Kidney (tissue), 14 donors: Measurements from ENCODE around the gene ASB2. TPM values are rescaled to one million over a fixed set of nuclear protein-coding genes. Genes with fewer than 3 reads are reported as not detected.

Experiments used
- DNase-seq, 5 donors: peaks; one replicate each; pipeline ENCODE4 v3.0.0-alpha.2; 2013 to 2020
- FAIRE-seq: peaks from 2 replicates; lab custom pipeline; 2012; peaks lifted over from hg19 to GRCh38; lab: Jason Lieb, UNC
- H3K27ac ChIP-seq, 2 donors: one replicate each; pipeline ENCODE4 v1.7.0; 2013; ENCODE audit warnings: low read depth in 2 of 2, low read length in 2 of 2, inconsistent platforms in 1 of 2
- H3K27me3 ChIP-seq: one replicate; pipeline ENCODE4 v1.7.1; 2013; ENCODE audit warnings: low read length, inconsistent platforms; ENCODE audit not compliant: control insufficient read depth, insufficient read depth
- H3K36me3 ChIP-seq, 3 donors: one replicate each; pipeline versions ENCODE4 v1.7.0 to v1.7.1; 2013; ENCODE audit warnings: low read length in 3 of 3, control low read depth in 1 of 3, inconsistent platforms in 1 of 3; ENCODE audit not compliant: insufficient read depth in 3 of 3, control insufficient read depth in 2 of 3
- H3K4me1 ChIP-seq, 3 donors: one replicate each; pipeline versions ENCODE4 v1.7.0 to v1.7.1; 2013; ENCODE audit warnings: low read length in 3 of 3, inconsistent platforms in 1 of 3, low read depth in 1 of 3; ENCODE audit not compliant: control insufficient read depth in 2 of 3, insufficient read depth in 2 of 3
- H3K4me3 ChIP-seq, 3 donors: one replicate each; pipeline versions ENCODE4 v1.7.0 to v1.8.1; 2013; ENCODE audit warnings: low read length in 3 of 3, control low read depth in 1 of 3, inconsistent platforms in 1 of 3
- H3K9ac ChIP-seq, 3 donors: one replicate each; pipeline versions ENCODE4 v1.7.0 to v1.7.1; 2013; ENCODE audit warnings: low read length in 3 of 3, control low read depth in 1 of 3, inconsistent platforms in 1 of 3
- H3K9me3 ChIP-seq, 3 donors: one replicate each; pipeline versions ENCODE4 v1.7.0 to v1.7.1; 2013; ENCODE audit warnings: low read length in 3 of 3, control low read depth in 1 of 3, inconsistent platforms in 1 of 3; ENCODE audit not compliant: control insufficient read depth in 2 of 3, insufficient read depth in 1 of 3
- CTCF ChIP-seq: IDR thresholded peaks from 3 replicates; pipeline ENCODE4 v1.5.1; 2012; ENCODE audit warnings: mild to moderate bottlenecking, moderate library complexity, borderline replicate concordance; ENCODE audit not compliant: insufficient read depth; ENCODE audit errors: extremely low read depth
- intact Hi-C: fragments of 100-400 bp; cut with DNase I; formaldehyde crosslinking; loops from one replicate; pipeline ENCODE4 v1.11.1; 2022
- microRNA-seq: library from miRNA; unstranded; fragments of <30 nt; microRNA quantifications from one replicate; pipeline ENCODE4 v1.2.0, GENCODE V29; 2020
- polyA plus RNA-seq: library from polyadenylated mRNA; stranded (reverse); fragments of 350-450 nt; fragmentation: Illumina TruSeq; extraction: RNeasy Lipid Tissue Mini Kit (QIAGEN cat#74804); gene quantifications from one replicate; pipeline ENCODE4 v1.2.3, GENCODE V29; 2014; ENCODE audit warnings: low read depth, low replicate concordance; ENCODE audit not compliant: insufficient read depth
- total RNA-seq: library from RNA; stranded (reverse); fragmentation: NEBNext Ultra II Directional; extraction: Animal tissue kit (Norgen Biotek cat#: 25700); gene quantifications from one replicate; pipeline ENCODE4 v1.2.1, GENCODE V29; 2021
- donor health status: control.
- donor health status: control.
- donor health status: control.
- donor health status: control.
- donor health status: control.
- donor health status: DM: yes; HTN: yes; CAD: no.
- donor health status: Normal renal cell carcinoma (clear cell type).

ASB2 gene
- total and polyA plus RNA-seq, 2 donors from 2014 or later = 0.97 to 3.7 TPM

- intact Hi-C loops = no loop called here
- no peak overlapping the region for H3K27ac ChIP-seq
- no peak overlapping the region for H3K4me3 ChIP-seq
- peaks cover 0 to 5% (median 0%) of the 10 kb centered on the region in 3 donors for H3K9me3 ChIP-seq
- TF ChIP-seq CTCF = no peak
- FAIRE-seq (no peak), DNase-seq (peak in 1 of 5 donors; percentile 24)
- no peaks in the 10 kb centered on the region for H3K36me3 ChIP-seq
- no peaks in the 10 kb centered on the region for H3K27me3 ChIP-seq
- no peaks in the 10 kb centered on the region for H3K4me1 ChIP-seq
- no peak overlapping the region for H3K9ac ChIP-seq
These were observed 87.4 kb downstream of the ASB2 start for GRCh38 chr14:93888995-93889394.

GRCh38 chr14:93884950-93885349 is 91.4 kb downstream of the ASB2 start:
- no peaks in the 10 kb centered on the region for H3K27me3 ChIP-seq
- no peak overlapping the region for H3K9ac ChIP-seq
- no peak overlapping the region for H3K4me3 ChIP-seq
- H3K36me3 ChIP-seq = no peaks in the 10 kb centered on the region
- DNase-seq (no peak), FAIRE-seq (no peak)
- TF ChIP-seq CTCF = no peak
- peaks cover 0 to 2% (median 0%) of the 10 kb centered on the region in 3 donors for H3K4me1 ChIP-seq
- no peak overlapping the region for H3K27ac ChIP-seq
- peaks cover 0 to 5% (median 0%) of the 10 kb centered on the region in 3 donors for H3K9me3 ChIP-seq
- intact Hi-C loops = no loop called here

Small RNA genes within 50 kb of the gene (microRNA-seq; reads per million reads assigned to microRNA genes)
- not detected for gene MIR4506

Other genes with a start within 250 kb of the ASB2 start
- gene PRIMA1, start 188.1 kb downstream of the ASB2 start, total RNA-seq = 1.7 TPM
- 1.0 TPM for gene PRIMA1, start 188.1 kb downstream of the ASB2 start, polyA plus RNA-seq
- gene FAM181A, start 49.2 kb downstream of the ASB2 start, total RNA-seq = not detected
- gene FAM181A, start 49.2 kb downstream of the ASB2 start, polyA plus RNA-seq = not detected
- gene CCDC197, start 20.7 kb upstream of the ASB2 start, total RNA-seq = not detected
- gene CCDC197, start 20.7 kb upstream of the ASB2 start, polyA plus RNA-seq = not detected
- gene OTUB2, start 49.8 kb upstream of the ASB2 start, total RNA-seq = 1.1 TPM
- gene OTUB2, start 49.8 kb upstream of the ASB2 start, polyA plus RNA-seq = 1.6 TPM
- 193 TPM for gene DDX24, start 104.6 kb upstream of the ASB2 start, total RNA-seq
- 139 TPM for gene DDX24, start 104.6 kb upstream of the ASB2 start, polyA plus RNA-seq
- 22.5 TPM for gene IFI27L1, start 104.7 kb upstream of the ASB2 start, total RNA-seq
- 30.6 TPM for gene IFI27L1, start 104.7 kb upstream of the ASB2 start, polyA plus RNA-seq
- 143 TPM for gene IFI27, start 134.2 kb upstream of the ASB2 start, total RNA-seq
- gene IFI27, start 134.2 kb upstream of the ASB2 start, polyA plus RNA-seq = 356 TPM
- gene IFI27L2, start 153.0 kb upstream of the ASB2 start, total RNA-seq = 28.2 TPM
- gene IFI27L2, start 153.0 kb upstream of the ASB2 start, polyA plus RNA-seq = 223 TPM
- gene PPP4R4, start 197.8 kb upstream of the ASB2 start, total RNA-seq = 0.47 TPM
- gene PPP4R4, start 197.8 kb upstream of the ASB2 start, polyA plus RNA-seq = not detected